HG03060 (cell line): ENCODE measurements around the gene TMPO.
"Not testable (repeated sequence)": the region's sequence is repeated elsewhere in the genome, so short reads cannot be mapped to it uniquely, and the experiment has no call there.

Experiments used
- ATAC-seq: cut with Tn5 transposase; IDR thresholded peaks from one replicate; pipeline ENCODE4 v1.9.1; 2021; ENCODE audit warnings: low read depth, moderate number of reproducible peaks; ENCODE audit not compliant: unreplicated experiment

TMPO gene

GRCh38 chr12:98576795-98577194 lies 61.4 kb downstream of the TMPO start:
- not testable (repeated sequence) for ATAC-seq

GRCh38 chr12:98578392-98578791 lies 63.0 kb downstream of the TMPO start:
- no peak for ATAC-seq

GRCh38 chr12:98578821-98579220 lies 63.4 kb downstream of the TMPO start:
- no peak for ATAC-seq

- ATAC-seq: no peak
These were observed 64.0 kb downstream of the TMPO start for GRCh38 chr12:98579347-98579746.

GRCh38 chr12:98579835-98580234 lies 64.4 kb downstream of the TMPO start:
- no peak for ATAC-seq

- no peak for ATAC-seq
These were observed 65.3 kb downstream of the TMPO start for GRCh38 chr12:98580695-98581094.

GRCh38 chr12:98581101-98581500 lies 65.7 kb downstream of the TMPO start:
- ATAC-seq: no peak

GRCh38 chr12:98582093-98582492 lies 66.7 kb downstream of the TMPO start:
- no peak for ATAC-seq

GRCh38 chr12:98587084-98587483 lies 71.7 kb downstream of the TMPO start:
- no peak for ATAC-seq

- no peak for ATAC-seq
These were observed 75.8 kb downstream of the TMPO start for GRCh38 chr12:98591209-98591608.

GRCh38 chr12:98592825-98593322 lies 77.5 kb downstream of the TMPO start:
- ATAC-seq: no peak

GRCh38 chr12:98593351-98594049 lies 78.1 kb downstream of the TMPO start, which contains the start of gene SLC25A3:
Gene SLC25A3 (plus strand): TSS chr12:98593686. CDS start chr12:98593979, 293 bp downstream.
- peak; percentile 99 for ATAC-seq

- ATAC-seq: no peak
These were observed 78.9 kb downstream of the TMPO start for GRCh38 chr12:98594050-98594835.

- no peak for ATAC-seq
These were observed 80.0 kb downstream of the TMPO start for GRCh38 chr12:98595243-98595988.

GRCh38 chr12:98597313-98597712 lies 81.9 kb downstream of the TMPO start:
- not testable (repeated sequence) for ATAC-seq
